Esophagus (tissue), 2 donors: ENCODE results near the gene AGAP4. TPM values are rescaled to one million over a fixed set of nuclear protein-coding genes. Genes with fewer than 3 reads are reported as not detected.
"Not testable (repeated sequence)": the region's sequence is repeated elsewhere in the genome, so short reads cannot be mapped to it uniquely, and the experiment has no call there.

Experiments used
- H3K27ac ChIP-seq, 2 donors: one replicate each; pipeline ENCODE4 v1.5.1; 2013; ENCODE audit warnings: low read depth in 2 of 2, mild to moderate bottlenecking in 2 of 2, inconsistent platforms in 1 of 2, low read length in 1 of 2, moderate library complexity in 1 of 2
- H3K27me3 ChIP-seq, 2 donors: one replicate each; pipeline ENCODE4 v1.6.1; 2013; ENCODE audit warnings: low read length in 2 of 2, control low read depth in 1 of 2, mild to moderate bottlenecking in 1 of 2; ENCODE audit not compliant: insufficient read depth in 2 of 2, control insufficient read depth in 1 of 2
- H3K36me3 ChIP-seq, 2 donors: one replicate each; pipeline ENCODE4 v1.6.1; 2013; ENCODE audit warnings: low read length in 1 of 2; ENCODE audit not compliant: control insufficient read depth in 2 of 2, insufficient read depth in 2 of 2
- H3K4me1 ChIP-seq, 2 donors: one replicate each; pipeline ENCODE4 v1.6.1; 2013; ENCODE audit warnings: low read length in 1 of 2; ENCODE audit not compliant: control insufficient read depth in 2 of 2, insufficient read depth in 2 of 2
- H3K4me3 ChIP-seq, 2 donors: one replicate each; pipeline ENCODE4 v1.5.1; 2013; ENCODE audit warnings: low read length in 2 of 2, mild to moderate bottlenecking in 2 of 2, low read depth in 1 of 2, moderate library complexity in 1 of 2
- H3K9me3 ChIP-seq, 2 donors: one replicate each; pipeline ENCODE4 v1.6.1; 2013; ENCODE audit warnings: mild to moderate bottlenecking in 2 of 2, low read depth in 1 of 2, low read length in 1 of 2, moderate library complexity in 1 of 2; ENCODE audit not compliant: control insufficient read depth in 2 of 2, insufficient read depth in 1 of 2
- WGBS, 2 donors: extraction: QIAGEN DNeasy Blood & Tissue Kit; methylation state at CpG; one replicate each; pipeline ENCODE4 v1.1.7; 2013; 5-methylcytosine and 5-hydroxymethylcytosine counted together
- polyA plus RNA-seq, 2 donors: library from polyadenylated mRNA; stranded (reverse); fragments of 200-250 nt; gene quantifications; one replicate each; pipeline ENCODE4 v1.2.3, GENCODE V29; 2013
- donor health status: healthy with polysubstance abuse.
- donor health status: Bipolar disorder and iron deficiency.

Gene AGAP4
- polyA plus RNA-seq, 2 donors: 5.7 to 18.5 TPM

DNA sequence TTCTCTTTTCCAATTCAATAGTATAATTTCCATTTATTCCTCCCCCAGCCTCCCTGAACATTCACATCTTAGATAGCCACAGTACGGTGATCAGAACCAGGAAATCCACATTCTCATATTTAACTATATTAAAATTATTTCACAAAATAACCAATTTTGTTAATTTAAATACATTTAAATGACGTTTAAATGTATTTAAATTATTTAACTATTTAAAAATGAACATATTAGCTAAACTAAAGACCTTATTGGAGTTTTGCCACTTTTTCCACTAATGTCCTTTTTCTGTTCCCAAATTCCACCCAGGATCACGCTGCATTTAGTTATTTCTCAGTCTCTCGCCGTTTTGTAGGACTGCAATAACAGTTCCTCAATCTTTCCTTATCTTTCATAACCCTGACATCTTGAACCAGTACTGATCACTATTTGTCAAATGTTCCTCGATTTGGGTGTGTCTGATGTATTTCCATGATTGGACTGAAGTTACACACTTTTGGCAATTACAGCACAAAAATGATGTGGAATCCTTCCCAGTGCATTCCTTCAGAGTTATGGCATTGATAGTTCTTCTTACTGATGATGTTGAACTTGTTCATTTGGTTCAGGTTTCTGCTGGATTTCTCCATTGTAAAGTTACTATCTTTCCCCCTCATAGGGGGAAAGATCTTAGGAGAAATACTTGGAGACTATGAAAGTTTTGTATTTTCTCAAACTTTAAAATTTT, 27.0 kb downstream of the AGAP4 start:
- H3K27me3 ChIP-seq, H3K9me3 ChIP-seq, H3K36me3 ChIP-seq, H3K4me1 ChIP-seq, H3K27ac ChIP-seq, H3K4me3 ChIP-seq: not testable (repeated sequence)
- 78 to 83% methylated on average over 6 of the region's 6 CpGs for whole genome bisulfite sequencing, 2 donors

- no peaks in the 10 kb centered on the region for H3K36me3 ChIP-seq
- no peaks in the 10 kb centered on the region for H3K9me3 ChIP-seq
- H3K4me3 ChIP-seq: no peak overlapping the region
- no peaks in the 10 kb centered on the region for H3K4me1 ChIP-seq
- H3K27me3 ChIP-seq: no peaks in the 10 kb centered on the region
- 68 to 72% methylated on average over 9 of the region's 9 CpGs for WGBS, 2 donors
- H3K27ac ChIP-seq: no peak overlapping the region
Measured at GRCh38 chr10:45819552-45819951, 27.7 kb downstream of the AGAP4 start.

DNA sequence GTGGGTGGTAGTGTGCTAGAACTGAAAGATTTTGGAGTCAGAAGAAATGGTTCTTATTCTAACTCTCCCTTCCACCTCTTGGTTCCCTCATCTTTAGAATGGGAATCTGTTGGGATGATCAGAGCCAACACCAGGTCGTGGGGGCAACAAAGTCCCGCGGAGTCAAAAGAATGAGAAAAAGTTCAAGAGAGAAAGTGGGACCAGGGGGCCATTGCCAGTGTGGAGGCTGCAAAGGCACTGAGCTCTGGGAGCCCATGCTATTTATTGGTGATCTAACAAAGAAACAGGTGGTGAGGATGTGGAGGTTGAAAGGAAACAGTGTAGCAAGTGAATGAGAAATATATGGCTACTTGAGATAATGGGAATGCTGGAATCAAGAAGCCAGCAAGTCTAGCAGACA, 29.4 kb downstream of the AGAP4 start:
- WGBS, 2 donors: 91 to 93% methylated on average over 3 of the region's 3 CpGs
- Histone ChIP-seq H3K9me3 (no peaks in the 10 kb centered on the region), H3K4me3 (no peak overlapping the region), H3K4me1 (no peaks in the 10 kb centered on the region), H3K27ac (no peak overlapping the region), H3K27me3 (no peaks in the 10 kb centered on the region), H3K36me3 (no peaks in the 10 kb centered on the region)

GRCh38 chr10:45817130-45817859, 30.0 kb downstream of the AGAP4 start:
- WGBS, 2 donors: 90 to 93% methylated on average over 7 of the region's 7 CpGs
- Histone ChIP-seq H3K4me3 (no peak overlapping the region), H3K9me3 (no peaks in the 10 kb centered on the region), H3K27me3 (no peaks in the 10 kb centered on the region), H3K27ac (no peak overlapping the region), H3K36me3 (no peaks in the 10 kb centered on the region), H3K4me1 (no peaks in the 10 kb centered on the region)

DNA sequence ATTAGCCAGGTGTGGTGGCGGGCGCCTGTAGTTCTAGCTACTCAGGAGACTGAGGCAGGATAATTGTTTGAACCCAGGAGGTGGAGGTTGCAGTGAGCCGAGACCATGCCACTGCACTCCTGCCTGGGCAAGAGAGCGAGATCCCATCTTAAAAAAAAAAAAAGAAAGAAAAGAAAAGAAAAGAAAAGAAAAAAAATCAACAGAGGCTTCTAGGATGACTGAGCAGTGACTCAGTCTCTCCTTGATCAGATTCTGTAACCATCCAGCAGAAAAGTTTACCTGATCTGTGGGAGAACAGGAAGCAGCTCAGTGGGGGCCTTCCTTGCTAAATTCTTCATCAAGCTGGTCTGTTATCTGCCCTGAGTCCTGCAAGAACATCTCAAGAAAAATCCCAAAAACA, 33.2 kb downstream of the AGAP4 start:
- not testable (repeated sequence) for H3K36me3 ChIP-seq, H3K9me3 ChIP-seq, H3K27ac ChIP-seq, H3K4me3 ChIP-seq, H3K4me1 ChIP-seq, H3K27me3 ChIP-seq
- 89 to 96% methylated on average over 4 of the region's 4 CpGs for WGBS, 2 donors

DNA sequence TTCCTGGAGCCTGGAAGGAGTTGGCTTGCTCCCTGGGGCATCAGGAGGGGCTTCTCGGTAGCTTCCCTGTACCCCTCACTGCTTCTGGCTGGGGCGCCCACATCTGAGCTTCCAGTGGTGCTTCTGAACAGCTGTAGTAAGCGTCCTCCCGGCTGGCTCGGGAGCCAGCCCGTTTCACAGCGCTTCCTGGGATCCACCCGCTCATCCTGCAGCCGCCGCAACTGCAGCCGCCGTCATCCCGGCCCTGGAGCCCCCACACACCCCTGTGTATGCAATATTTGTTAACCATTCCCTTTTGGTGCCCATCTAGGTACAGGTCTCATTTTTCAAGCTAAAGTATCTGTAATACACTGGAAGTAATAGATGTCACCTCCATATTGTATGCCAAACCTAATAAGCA, 34.3 kb downstream of the AGAP4 start:
- not testable (repeated sequence) for H3K4me1 ChIP-seq, H3K4me3 ChIP-seq, H3K27me3 ChIP-seq, H3K9me3 ChIP-seq, H3K36me3 ChIP-seq, H3K27ac ChIP-seq
- 81 to 85% methylated on average over 13 of the region's 13 CpGs for WGBS, 2 donors

- H3K9me3 ChIP-seq: no peaks in the 10 kb centered on the region
- H3K27me3 ChIP-seq: no peaks in the 10 kb centered on the region
- H3K27ac ChIP-seq: no peak overlapping the region
- H3K36me3 ChIP-seq: no peaks in the 10 kb centered on the region
- H3K4me3 ChIP-seq: no peak overlapping the region
- no peaks in the 10 kb centered on the region for H3K4me1 ChIP-seq
- WGBS, 2 donors: 90% methylated on average over 6 of the region's 6 CpGs
Measured at GRCh38 chr10:45811075-45811474, 36.2 kb downstream of the AGAP4 start.

- 85 to 86% methylated on average over 4 of the region's 4 CpGs for WGBS, 2 donors
- H3K9me3 ChIP-seq: no peaks in the 10 kb centered on the region
Measured at GRCh38 chr10:45809837-45810236, 37.5 kb downstream of the AGAP4 start.

GRCh38 chr10:45804996-45805395, 42.3 kb downstream of the AGAP4 start:
- not testable (repeated sequence) for H3K36me3 ChIP-seq, H3K27ac ChIP-seq, H3K4me1 ChIP-seq, H3K4me3 ChIP-seq, H3K27me3 ChIP-seq, H3K9me3 ChIP-seq
- 55 to 57% methylated on average over 2 of the region's 2 CpGs for WGBS, 2 donors

More at GRCh38 chr10:45809837-45810236, 37.5 kb downstream of the AGAP4 start:
- H3K27me3 ChIP-seq: no peaks in the 10 kb centered on the region
- no peaks in the 10 kb centered on the region for H3K4me1 ChIP-seq
- H3K4me3 ChIP-seq: no peak overlapping the region
- no peaks in the 10 kb centered on the region for H3K36me3 ChIP-seq
- H3K27ac ChIP-seq: no peak overlapping the region
